Lung (tissue), 12 donors: ENCODE data around the gene CD300LF. TPM values are rescaled to one million over a fixed set of nuclear protein-coding genes. Genes with fewer than 3 reads are reported as not detected.

ENCODE experiments used
- ATAC-seq: fragments of 200-7000 bp; cut with Tn5 transposase; one replicate; pipeline ENCODE4 v1.9.1; 2020; ENCODE audit warnings: moderate number of reproducible peaks; ENCODE audit not compliant: insufficient read depth, low FRiP score
- DNase-seq, 3 donors: peaks; one replicate each; pipeline ENCODE4 v3.0.0-alpha.2; 2013 to 2017
- H3K27ac ChIP-seq, 2 donors: one replicate each; pipeline ENCODE4 v1.5.1; 2013; ENCODE audit warnings: mild to moderate bottlenecking in 2 of 2, moderate library complexity in 2 of 2, control low read depth in 1 of 2, inconsistent platforms in 1 of 2, low read depth in 1 of 2, low read length in 1 of 2
- H3K27me3 ChIP-seq, 3 donors: one replicate each; pipeline ENCODE4 v1.5.1; 2013; ENCODE audit warnings: low read length in 2 of 3; ENCODE audit not compliant: control insufficient read depth in 3 of 3, insufficient read depth in 3 of 3
- H3K36me3 ChIP-seq, 4 donors: one replicate each; pipeline ENCODE4 v1.5.1; 2013; ENCODE audit warnings: low read length in 4 of 4, mild to moderate bottlenecking in 1 of 4, moderate library complexity in 1 of 4; ENCODE audit not compliant: control insufficient read depth in 4 of 4, insufficient read depth in 4 of 4
- H3K4me1 ChIP-seq, 5 donors: one replicate each; pipeline ENCODE4 v1.5.1; 2013; ENCODE audit warnings: low read length in 5 of 5, mild to moderate bottlenecking in 2 of 5, moderate library complexity in 1 of 5; ENCODE audit not compliant: control insufficient read depth in 5 of 5, insufficient read depth in 5 of 5
- H3K4me3 ChIP-seq: one replicate; pipeline ENCODE4 v1.5.1; 2013; ENCODE audit warnings: mild to moderate bottlenecking, control low read depth, moderate library complexity
- H3K9ac ChIP-seq, 2 donors: one replicate each; pipeline ENCODE4 v1.5.1; 2013; ENCODE audit warnings: low read length in 2 of 2, control low read depth in 1 of 2; ENCODE audit not compliant: insufficient read depth in 1 of 2
- H3K9me3 ChIP-seq, 4 donors: one replicate each; pipeline ENCODE4 v1.5.1; 2013; ENCODE audit warnings: low read length in 3 of 4, mild to moderate bottlenecking in 1 of 4, moderate library complexity in 1 of 4; ENCODE audit not compliant: control insufficient read depth in 4 of 4, insufficient read depth in 3 of 4
- CTCF ChIP-seq: IDR thresholded peaks from 2 replicates; pipeline ENCODE4 v1.5.1; 2012; ENCODE audit warnings: mild to moderate bottlenecking; ENCODE audit errors: control extremely low read depth, extremely low read depth
- WGBS, 2 donors: extraction: QIAGEN DNeasy Blood & Tissue Kit; methylation state at CpG; one replicate each; pipeline ENCODE4 v1.1.7; 2013; 5-methylcytosine and 5-hydroxymethylcytosine counted together
- polyA plus RNA-seq, 2 donors: library from polyadenylated mRNA; stranded (reverse); fragments of 200-250 nt; gene quantifications; one replicate each; pipeline ENCODE4 v1.2.1, GENCODE V29; 2013
- total RNA-seq, 2 donors: library from RNA; depleted of rRNA in 1 of 2; stranded (reverse); fragments of >200 nt in 1 of 2; gene quantifications; one replicate each; pipeline ENCODE4 v1.2.1, GENCODE V29; 2014 to 2021
- donor health status: control.
- donor health status: control.
- donor health status: Bipolar disorder and iron deficiency.
- donor health status: healthy.
- donor health status: DM: yes; HTN: yes; CAD: no.

CD300LF gene
- total and polyA plus RNA-seq, 4 donors: 8.6 to 35.1 (median 26.2) TPM

GRCh38 chr17:74702116-74702871 is 10.4 kb downstream of the CD300LF start:
- Histone ChIP-seq H3K4me1 (peaks cover 0 to 5% (median 0%) of the 10 kb centered on the region in 5 donors), H3K27me3 (peaks cover 0 to 2% (median 2%) of the 10 kb centered on the region in 3 donors), H3K27ac (no peak overlapping the region), H3K4me3 (no peak overlapping the region), H3K36me3 (no peaks in the 10 kb centered on the region), H3K9me3 (peaks cover 0 to 2% (median 0%) of the 10 kb centered on the region in 4 donors), H3K9ac (no peak overlapping the region)
- 76 to 77% methylated on average over 9 of the region's 9 CpGs for WGBS, 2 donors
- peak; percentile 27 for ATAC-seq
- no peak for DNase-seq
- no peak for TF ChIP-seq CTCF

GRCh38 chr17:74699236-74699635 is 13.5 kb downstream of the CD300LF start:
- H3K9ac ChIP-seq: no peak overlapping the region

GRCh38 chr17:74698069-74698468 is 14.7 kb downstream of the CD300LF start:
- Histone ChIP-seq H3K27me3 (peaks cover 0 to 4% (median 0%) of the 10 kb centered on the region in 3 donors), H3K4me3 (no peak overlapping the region), H3K4me1 (no peaks in the 10 kb centered on the region), H3K9me3 (peaks cover 0 to 2% (median 0%) of the 10 kb centered on the region in 4 donors), H3K9ac (no peak overlapping the region), H3K27ac (no peak overlapping the region), H3K36me3 (no peaks in the 10 kb centered on the region)
- 92 to 96% methylated on average over 7 of the region's 7 CpGs for WGBS, 2 donors
- TF ChIP-seq CTCF: no peak
- ATAC-seq (no peak), DNase-seq (no peak)

More at GRCh38 chr17:74699236-74699635, 13.5 kb downstream of the CD300LF start:
- peaks cover 0 to 3% (median 0%) of the 10 kb centered on the region in 5 donors for H3K4me1 ChIP-seq
- peaks cover 0 to 2% (median 0%) of the 10 kb centered on the region in 4 donors for H3K9me3 ChIP-seq
- no peak overlapping the region for H3K27ac ChIP-seq
- no peaks in the 10 kb centered on the region for H3K36me3 ChIP-seq
- no peak for TF ChIP-seq CTCF
- ATAC-seq (no peak), DNase-seq (no peak)
- no peak overlapping the region for H3K4me3 ChIP-seq
- 64 to 73% methylated on average over 9 of the region's 9 CpGs for WGBS, 2 donors
- H3K27me3 ChIP-seq: peaks cover 0 to 2% (median 0%) of the 10 kb centered on the region in 3 donors
